Medulla oblongata (tissue), 1 donor: ENCODE measurements around the gene CPLX1.
A peak's percentile ranks its signal among the peaks of the same experiment; 100 is the strongest.
"Not testable (repeated sequence)": the region's sequence is repeated elsewhere in the genome, so short reads cannot be mapped to it uniquely, and the experiment has no call there.

Experiments used
- DNase-seq: peaks from one replicate; pipeline ENCODE4 v3.0.0-alpha.2; 2015; ENCODE audit errors: extremely low spot score

Gene CPLX1

GRCh38 chr4:793093-793861 is 32.7 kb downstream of the CPLX1 start:
- no peak for DNase-seq

GRCh38 chr4:792626-793092 is 33.3 kb downstream of the CPLX1 start:
- DNase-seq = no peak

GRCh38 chr4:791898-792625 is 33.9 kb downstream of the CPLX1 start:
- no peak for DNase-seq

GRCh38 chr4:791252-791897 is 34.6 kb downstream of the CPLX1 start:
- DNase-seq = no peak

GRCh38 chr4:790466-790820 is 35.5 kb downstream of the CPLX1 start:
- DNase-seq = no peak

GRCh38 chr4:789571-790465 is 36.1 kb downstream of the CPLX1 start:
- no peak for DNase-seq

- DNase-seq = no peak
These were observed 37.2 kb downstream of the CPLX1 start for GRCh38 chr4:788636-789297.

- DNase-seq = no peak
These were observed 37.8 kb downstream of the CPLX1 start for GRCh38 chr4:788006-788635.

GRCh38 chr4:787561-787981 is 38.4 kb downstream of the CPLX1 start:
- no peak for DNase-seq

- no peak for DNase-seq
These were observed 39.0 kb downstream of the CPLX1 start for GRCh38 chr4:786861-787300.

GRCh38 chr4:786074-786741 is 39.7 kb downstream of the CPLX1 start:
- DNase-seq = no peak

GRCh38 chr4:785332-786073 is 40.4 kb downstream of the CPLX1 start:
- no peak for DNase-seq

GRCh38 chr4:784401-785331 is 41.3 kb downstream of the CPLX1 start:
- DNase-seq = no peak

GRCh38 chr4:781493-782216 is 44.3 kb downstream of the CPLX1 start:
- peak; percentile 100 for DNase-seq

- no peak for DNase-seq
These were observed 45.0 kb downstream of the CPLX1 start for GRCh38 chr4:780716-781492.

- DNase-seq = not testable (repeated sequence)
These were observed 45.7 kb downstream of the CPLX1 start for GRCh38 chr4:780255-780654.

- DNase-seq = no peak
These were observed 46.4 kb downstream of the CPLX1 start for GRCh38 chr4:779555-779954.
